NCI-H1417 treated with DMSO at 0.1 percent for 48 hours (cell line): ENCODE data around the gene PDZK1IP1.
"Not testable (repeated sequence)": the region's sequence is repeated elsewhere in the genome, so short reads cannot be mapped to it uniquely, and the experiment has no call there.

Experiments
- DNase-seq: peaks from one replicate; lab custom pipeline; 2025; lab: John Stamatoyannopoulos, UW

The PDZK1IP1 gene

DNA sequence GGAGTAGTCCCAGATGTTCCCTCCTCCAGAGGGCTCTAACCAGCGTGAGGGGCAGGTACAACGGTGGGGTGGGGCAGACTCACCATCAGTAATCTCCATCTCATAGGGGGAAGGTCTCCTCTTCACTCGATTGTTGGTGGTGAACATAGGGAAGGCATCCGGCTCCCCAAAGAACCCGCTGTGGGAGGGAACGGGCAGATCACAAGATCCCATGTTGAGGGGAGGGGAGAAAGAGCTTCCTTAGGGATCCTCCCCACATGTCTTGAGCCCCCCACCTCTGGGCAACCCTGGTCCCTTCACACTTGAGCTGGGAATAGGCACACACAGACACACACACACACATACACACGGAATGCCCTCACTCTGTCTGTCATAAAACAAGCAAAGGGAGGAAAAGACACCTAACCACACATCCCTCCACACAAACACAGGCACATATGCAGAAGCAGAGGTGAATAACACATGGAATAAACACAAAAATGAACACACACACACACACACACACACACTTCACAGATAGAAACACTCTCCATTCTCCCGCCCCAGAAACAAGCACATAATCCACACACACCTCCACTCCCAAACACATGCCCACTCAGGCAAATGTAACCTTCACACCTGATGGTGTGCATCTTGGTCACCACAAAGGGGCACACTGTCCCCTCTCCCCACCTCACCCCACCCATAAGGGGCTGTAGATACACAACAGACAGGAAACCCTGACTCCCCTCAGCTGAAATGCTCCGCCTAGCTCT, 34.3 kb upstream of the PDZK1IP1 start:
- no peak for DNase-seq

DNA sequence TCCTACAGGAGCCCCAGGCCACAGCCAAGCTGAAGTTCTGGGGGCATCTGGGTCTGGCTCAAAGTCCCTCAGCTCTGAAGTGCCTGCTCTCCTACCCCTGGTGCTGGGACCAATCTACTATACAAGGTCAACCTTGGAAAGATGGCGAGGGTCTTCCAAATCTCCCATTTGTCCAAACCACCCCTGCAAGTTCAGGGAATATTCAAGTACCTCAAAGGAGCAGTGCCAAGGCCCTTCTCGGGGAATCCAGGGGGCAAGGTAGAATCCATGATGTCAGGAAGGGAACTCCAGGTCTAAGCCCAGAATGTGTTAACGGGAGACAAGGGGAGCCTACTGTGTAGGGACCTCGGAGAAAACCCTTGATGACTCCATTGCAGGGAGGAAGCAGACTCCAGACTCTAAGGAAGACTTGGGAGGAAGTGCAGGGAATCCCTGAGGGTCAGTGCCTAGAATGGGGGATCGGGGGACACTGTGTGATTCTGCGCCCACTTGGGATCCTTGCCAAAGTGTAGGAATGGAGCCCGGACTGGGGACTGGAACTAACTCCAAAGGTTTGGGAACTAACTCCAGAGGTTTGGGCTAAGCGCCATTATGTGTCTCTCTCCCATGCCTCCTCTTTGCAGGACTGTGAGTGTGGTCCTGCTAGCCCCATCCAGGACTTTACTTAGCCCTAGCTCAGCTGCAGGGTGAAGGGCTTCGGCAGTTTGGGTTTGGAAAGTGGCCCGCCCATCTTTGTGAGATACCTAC, 33.5 kb upstream of the PDZK1IP1 start:
- DNase-seq, result no peak

DNA sequence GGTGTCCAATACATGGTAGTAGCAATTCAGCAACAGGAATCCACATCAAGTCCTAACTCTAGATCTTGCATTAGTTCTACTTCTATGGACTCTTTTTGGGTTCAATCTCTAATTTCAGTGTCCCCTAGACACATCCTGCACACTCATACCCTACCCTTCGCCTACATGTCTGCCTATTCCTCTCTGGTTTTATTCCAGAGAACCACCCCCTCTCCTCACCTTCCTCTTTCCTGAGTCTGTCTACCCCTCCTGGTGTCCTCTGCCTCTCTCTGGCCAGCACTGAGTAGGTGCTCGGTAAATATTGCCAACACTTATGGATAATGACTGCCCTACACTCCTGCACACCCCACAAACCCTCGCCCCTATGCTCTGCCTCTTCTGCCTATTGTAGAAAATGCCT, 32.6 kb upstream of the PDZK1IP1 start:
- no peak for DNase-seq

DNA sequence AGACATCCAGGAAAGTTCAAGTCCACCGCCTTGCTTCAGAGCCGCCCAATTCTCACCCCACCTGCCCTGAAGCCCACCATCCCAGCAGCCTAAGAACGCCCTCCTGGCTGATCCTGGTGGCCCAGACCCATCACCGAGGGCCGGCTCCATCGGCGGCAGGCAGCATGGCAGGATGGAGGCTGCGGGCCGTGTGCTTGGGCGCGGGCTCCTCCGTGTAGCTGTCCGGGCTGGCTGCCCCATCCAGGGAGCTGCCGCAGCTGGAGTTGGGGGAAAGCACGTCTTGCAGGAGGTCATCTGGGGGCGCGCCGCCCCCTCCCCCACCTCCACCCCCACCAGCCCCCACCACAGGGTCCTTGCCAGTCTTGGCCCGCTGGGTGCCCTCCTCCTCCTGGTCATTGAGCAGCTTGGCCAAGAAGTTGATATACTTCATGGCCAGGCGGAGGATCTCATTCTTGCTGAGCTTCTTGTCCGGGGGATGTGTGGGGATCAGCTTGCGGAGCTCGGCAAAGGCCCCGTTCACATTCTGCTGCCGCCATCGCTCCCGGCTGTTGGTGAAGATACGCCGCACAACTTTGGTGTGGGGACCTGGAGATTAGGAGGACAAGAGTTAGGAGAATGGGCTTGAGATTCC, 29.9 kb upstream of the PDZK1IP1 start:
- no peak for DNase-seq

DNA sequence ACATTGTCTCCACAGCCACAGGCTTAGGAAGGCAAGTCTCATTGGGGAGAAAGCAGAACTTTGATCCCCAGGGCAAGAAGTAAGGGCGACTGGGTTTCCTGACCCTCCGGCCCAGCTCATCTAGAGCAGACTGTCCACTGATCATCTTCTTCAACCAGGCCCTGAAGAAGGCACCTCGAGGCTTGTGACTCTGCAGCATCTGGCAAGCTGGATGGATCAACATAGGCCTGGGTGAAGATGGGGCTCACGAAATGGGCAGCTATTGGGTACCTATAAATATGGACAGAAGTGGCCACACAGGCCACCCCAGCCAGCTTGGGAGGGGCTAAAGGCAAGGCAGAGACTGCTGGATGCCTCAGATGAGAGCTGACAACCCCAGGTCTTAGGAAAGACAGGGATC, 29.2 kb upstream of the PDZK1IP1 start:
- no peak for DNase-seq

DNA sequence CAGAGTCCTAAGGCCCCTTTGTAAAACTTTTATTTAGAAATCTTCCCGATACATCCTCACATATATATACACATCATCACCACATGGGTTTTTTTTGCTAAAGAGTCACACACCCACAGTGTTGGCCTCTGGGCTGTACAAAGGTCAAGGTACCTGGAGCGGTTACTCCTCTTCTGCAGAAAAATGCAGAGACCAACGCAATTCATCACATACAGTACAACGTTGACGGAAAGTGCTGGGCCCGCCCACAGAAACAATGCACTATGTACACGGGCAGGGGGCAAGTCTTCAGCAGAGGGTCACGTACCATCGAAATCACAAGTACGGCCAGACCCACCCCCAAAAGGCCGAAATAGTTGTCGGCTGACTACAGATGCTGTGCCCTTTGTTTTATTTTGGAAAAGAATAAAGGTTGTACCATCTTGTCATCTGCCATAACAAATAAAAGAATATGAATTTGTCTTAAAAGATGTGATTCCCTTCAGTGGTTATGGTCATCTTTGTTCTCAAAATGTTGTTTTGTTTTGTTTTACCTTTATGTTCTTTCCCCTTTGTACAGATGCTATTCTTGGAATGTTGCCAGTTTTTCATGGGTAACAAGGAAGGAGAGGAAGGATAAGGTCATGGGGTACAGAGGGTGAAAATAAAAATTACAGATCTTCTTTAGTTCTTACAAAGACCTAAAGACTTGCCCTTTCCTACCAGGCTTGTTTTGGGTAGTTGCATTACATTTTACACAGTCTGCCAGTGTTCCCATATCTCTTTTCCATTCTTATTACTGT, 26.6 kb upstream of the PDZK1IP1 start:
- DNase-seq, result no peak

DNA sequence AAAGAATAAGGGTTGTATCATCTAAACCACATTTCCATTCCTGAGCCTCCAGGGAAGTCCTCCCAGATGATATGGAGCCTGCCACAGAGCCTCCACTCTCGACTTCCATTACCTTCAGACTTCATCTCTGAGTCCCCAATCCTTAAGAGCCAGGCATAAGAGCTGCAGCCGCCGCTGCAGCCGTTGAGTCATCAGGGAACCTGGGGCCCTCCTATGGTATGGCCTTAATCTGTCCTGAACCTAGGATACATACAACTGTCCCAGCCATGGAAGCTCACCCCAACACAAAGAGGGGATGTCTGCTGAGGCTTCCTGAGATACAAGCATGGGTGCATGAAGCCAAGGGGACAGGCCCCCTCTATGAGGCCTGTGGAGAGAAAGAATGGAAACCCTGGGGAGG, 25.9 kb upstream of the PDZK1IP1 start:
- DNase-seq, result no peak

DNA sequence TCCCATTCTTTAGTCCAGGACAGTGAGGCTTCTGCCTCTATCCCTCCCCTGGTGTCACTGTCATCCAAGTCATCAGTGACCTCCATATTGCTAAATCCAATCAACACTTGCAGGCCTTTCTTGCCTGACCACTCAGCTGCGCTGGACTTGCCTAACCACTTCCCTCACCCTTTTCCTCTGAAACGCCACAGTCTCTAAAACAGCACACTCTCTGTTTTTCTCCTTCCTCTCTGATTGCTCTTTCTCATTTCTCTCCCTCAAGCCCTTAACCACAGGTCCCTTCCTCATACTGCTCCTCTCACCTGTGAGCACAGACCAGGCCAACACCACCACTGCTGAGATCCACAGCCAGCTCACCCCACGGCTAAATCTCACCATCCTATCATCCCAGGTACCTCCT, 24.7 kb upstream of the PDZK1IP1 start:
- DNase-seq, result no peak

DNA sequence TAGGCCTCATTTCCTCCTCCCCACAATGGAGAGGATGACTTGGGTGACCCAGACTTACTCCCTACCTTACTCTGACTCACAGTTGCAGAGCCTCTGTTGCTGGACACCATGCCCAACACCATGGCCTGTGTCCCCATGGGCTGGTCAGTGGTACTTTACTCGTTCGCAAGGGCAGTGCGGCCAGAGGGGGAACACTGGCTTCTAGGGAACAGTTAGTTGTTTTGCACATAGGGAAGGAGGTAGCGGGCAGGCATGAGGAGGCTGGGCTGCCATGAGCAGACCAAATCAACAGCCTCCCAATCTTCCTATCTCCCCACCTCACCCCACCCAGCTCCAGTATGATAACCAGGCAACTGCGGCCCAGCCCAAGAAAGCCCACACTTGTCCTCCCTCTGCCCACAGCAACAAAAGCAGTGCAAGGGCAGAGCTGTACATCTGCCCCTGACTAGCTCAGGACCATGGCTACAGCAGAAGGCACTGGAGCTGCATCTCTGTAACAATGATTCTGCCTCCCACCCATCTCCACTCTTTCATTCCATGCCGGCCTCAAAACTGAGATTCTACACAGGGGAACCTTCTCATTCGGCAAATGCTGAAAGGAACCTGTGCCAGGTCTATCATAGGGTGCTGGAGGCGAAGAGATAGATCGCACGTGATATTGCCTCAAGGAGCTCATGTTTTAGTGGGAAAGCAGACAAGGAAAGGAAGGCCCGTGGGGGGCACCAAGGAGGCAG, 23.6 kb upstream of the PDZK1IP1 start:
- no peak for DNase-seq

DNA sequence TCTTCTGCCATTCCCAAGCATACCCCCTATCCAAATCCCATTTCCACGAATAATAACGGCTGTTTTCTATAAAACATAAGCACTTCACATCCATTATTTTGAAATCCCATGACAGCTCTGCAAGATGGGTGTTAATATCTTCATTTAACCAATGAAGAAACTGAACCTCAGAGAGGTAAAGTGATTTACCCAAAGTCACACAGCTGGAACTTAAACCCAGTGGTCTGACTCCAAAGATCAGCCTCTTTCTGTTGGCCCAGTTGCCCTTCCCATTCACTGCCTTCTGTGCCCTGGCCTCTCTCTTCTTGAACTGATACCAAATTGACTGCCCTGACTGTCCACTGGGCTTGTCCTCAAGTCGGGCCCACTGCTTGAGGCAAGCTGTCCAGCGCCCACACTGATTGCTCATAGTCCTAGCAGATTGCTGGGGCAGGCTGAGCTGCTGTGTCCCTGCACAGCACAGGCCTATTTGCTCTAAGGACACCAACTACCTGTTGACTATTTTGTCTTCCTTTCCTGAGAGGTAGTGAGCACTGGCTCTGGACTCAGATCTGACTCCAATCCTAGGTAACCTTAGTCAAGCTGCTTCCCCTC, 22.9 kb upstream of the PDZK1IP1 start:
- no peak for DNase-seq

DNA sequence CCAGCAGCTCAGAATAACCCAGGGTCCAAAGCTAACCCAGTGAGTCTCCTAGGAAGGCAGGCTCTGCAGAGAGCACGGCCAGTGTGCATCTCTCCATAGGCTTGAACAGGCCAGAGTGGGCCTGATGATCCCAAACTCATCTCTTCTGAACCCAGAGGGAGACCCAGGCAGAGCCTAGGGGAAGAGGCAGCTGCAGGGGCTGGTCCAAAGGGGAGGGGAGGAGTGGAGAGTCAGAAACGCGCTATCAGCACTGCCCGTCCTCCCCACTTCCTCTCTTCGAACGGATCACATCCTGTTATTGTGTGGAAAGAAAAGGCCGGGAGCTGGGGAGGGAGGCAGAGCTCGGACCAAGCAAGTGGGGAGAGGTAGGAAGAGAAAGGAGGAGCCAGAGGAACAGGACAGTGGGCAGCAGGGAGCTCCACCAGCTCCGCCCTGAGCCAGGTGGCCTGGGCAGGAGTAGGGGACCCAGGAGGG, 22.0 kb upstream of the PDZK1IP1 start:
- no peak for DNase-seq

DNA sequence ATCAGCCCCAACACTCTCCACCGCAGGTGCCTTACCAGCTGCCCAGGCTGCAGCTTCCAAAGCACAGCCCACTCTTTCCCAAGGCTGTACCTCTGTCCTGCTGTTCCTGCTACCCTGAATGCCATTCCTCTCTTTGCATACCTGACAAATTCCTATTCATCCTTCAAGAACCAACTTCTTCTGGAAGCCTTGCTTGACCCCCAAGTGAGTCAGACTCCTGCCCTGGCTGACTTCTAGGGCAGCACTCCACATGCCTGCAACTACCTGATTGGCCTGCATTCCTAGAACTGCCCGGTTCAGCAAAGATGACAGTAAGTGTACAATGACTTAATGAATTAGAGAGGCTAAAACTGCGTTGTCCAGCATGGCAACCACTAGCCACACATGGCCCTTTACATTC, 20.8 kb upstream of the PDZK1IP1 start:
- DNase-seq, result no peak

DNA sequence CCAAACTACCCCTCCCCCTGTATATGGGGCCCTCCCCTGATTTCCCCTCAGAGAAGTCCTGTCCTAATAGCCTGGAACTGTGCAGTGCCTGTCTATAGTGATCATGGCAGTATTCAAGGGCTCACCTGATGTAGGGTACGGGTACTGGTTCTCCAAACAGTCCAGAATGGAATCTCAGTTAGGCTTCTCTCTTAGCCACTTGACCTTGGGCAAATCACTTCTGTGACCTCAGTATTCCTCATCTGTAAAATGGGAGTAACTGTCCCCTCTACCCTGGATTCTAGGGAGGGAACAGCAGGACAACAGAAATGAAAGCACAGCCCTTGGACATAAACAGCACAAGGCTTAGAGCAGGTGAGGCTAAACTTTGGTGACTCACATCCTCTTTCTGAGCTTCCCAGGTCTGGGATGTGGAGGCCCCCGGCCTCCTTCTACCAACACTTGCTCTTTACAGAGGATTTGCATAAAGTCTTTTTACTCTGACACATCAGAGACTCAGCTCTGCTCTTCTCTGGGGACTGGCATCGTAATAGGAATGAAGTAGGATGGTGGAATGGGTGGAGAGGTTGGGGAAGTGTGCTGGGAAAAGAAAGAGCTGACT, 20.0 kb upstream of the PDZK1IP1 start:
- DNase-seq, result no peak

DNA sequence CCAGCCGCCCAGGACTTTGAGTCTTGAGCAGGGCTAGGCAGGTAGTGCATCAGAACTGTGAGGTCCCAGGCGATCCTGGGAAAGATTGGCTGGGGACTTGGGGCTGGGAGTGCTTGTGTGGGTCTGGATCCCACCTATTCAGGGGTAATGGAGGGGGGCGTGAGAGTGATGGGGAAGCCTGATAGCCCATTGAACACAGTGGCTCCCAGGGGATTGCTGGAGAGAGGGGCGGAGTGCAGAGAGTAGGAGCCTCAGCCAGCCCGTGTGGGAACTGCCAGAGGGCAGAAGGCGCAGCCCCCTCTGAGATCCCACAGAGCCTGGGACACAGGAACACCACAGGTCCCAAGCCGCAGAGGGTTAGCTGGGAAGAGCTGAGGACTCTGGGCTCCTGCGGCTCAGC, 19.3 kb upstream of the PDZK1IP1 start:
- DNase-seq, result no peak

DNA sequence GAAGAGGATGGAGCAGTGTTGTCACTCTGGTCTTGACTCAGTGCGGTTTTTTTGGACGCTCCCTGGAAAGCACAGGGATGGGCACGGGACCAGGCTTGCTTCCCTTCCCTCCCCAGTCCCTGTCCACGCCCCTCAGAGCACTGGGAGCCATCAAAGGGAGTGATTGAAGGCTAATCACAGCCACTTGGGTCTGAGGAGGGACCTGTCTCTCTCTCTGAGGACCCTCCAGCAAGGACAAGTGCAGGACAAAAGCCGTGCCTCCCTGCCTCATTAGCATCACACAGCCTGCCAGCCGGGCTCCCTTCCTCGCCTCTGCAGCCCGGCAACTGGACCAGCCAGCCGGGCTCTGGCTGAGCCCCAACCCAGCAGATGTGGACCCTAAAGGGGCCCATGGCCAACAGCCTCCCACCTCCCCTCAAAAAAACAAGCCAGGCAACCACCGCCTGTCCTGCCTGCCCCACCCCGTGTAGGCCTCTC, 18.6 kb upstream of the PDZK1IP1 start:
- no peak for DNase-seq

DNA sequence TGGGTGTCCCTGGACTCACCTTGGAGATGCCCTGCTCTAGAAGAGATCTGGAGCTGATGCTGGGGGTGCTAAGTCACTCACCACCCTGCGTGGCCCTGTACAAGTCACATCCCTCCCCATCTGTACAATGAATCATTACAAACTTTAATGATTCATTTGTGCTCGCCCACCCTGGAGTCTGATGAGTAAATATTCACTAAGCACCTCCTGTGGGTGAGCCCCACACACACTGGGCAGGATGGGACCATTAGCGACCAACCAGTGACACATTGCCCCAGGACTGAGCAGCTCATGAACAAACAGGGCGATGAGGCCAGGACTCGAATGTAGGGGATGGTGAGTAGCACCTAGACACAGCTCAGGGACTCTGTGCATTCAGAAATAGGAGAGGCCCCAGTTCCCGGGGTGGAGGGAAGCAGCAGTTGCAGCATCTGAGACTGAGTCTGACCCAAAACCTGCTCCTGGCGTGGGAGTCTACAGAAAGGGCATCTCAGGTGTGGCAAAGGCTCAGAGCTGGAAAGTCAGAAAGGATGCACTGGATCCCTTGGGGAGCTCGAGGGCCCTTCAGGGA, 18.1 kb upstream of the PDZK1IP1 start:
- no peak for DNase-seq

DNA sequence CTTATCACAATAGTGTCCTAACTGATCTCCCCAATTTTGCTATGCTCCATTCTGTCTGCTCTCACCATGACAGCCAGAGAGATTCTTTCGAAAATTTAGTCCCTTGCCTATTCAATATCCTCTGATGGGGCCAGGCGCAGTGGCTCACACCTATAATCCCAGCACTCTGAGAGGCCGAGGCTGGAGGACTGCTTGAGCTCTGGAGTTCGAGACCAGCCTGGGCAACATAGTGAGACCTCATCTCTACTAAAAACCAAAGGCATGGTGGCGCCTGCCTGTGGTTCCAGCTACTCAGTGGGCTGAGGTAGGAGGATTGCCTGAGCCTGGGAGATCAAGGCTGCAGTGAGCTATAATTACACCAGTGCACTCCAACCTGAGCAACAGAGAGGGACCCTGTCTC, 16.1 kb upstream of the PDZK1IP1 start:
- no peak for DNase-seq

DNA sequence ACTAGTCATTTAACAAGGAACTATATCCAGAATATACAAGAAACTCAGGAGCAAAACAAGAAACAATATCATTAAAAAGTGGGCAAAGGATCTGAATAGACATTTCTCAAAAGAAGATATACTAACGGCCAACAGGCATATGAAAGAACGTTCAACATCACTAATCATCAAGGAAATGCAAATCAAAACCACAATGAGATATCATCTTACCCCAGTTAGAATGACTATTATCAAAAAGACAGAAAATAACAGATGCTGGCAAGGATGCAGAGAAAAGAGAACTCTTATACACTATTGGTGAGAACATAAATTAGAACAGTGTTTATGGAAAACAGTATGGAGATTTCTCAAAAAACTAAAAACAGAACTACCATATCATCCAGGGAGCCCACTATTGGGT, 13.7 kb upstream of the PDZK1IP1 start:
- not testable (repeated sequence) for DNase-seq

DNA sequence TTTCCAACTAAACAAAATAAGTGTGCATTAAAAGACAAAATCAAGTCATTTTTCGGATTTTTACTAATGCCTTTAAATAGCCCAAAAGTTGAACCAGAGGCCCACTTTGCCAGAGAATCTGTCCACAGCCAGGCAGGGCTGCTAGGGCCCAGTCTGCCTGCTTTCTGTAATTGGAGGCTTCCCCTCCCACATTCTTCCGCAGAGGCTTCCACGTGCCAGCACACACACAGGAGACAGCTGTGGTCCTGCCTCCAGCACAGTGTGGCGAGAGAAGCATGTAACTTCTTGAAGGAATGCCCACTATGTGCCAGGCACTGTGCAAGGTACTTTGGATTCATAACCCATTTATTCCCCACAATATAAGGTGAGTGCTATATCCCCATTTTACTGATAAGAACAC, 11.3 kb upstream of the PDZK1IP1 start:
- no peak for DNase-seq

DNA sequence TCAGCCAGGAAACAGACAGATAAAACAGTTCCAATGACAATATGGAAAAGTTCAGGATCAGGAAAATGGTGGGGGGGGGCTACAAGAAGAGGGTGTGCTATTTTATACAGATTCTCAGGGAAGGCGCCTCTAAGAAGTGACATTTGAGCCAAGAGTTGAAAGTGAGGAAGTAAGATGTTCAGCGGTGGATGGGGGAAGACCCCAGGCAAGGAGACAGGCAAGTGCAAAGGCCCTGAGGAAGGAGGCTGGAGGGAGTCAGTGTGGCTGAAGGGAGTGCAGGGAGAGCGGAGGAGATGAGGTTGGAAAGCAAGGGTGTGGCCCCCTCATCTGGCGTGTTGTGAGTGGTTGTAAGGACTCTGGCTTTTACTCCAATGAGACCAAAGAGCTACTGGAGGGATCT, 8.4 kb upstream of the PDZK1IP1 start:
- no peak for DNase-seq
